IMR-90 (cell line): Measurements from ENCODE around the gene RIPOR3.

Source experiments
- BHLHE40 ChIP-seq: fragments of 150-350 bp; IDR thresholded peaks from 2 replicates; pipeline ENCODE4 v1.6.1; 2016; ENCODE audit warnings: mild to moderate bottlenecking, low read depth, low read length
- CHD1 ChIP-seq: IDR thresholded peaks from 2 replicates; pipeline ENCODE4 v1.6.1; 2012; ENCODE audit warnings: low read depth, low read length, improper control_type of control experiment
- FOS ChIP-seq: fragments of 150-350 bp; IDR thresholded peaks from 2 replicates; pipeline ENCODE4 v1.6.1; 2016; ENCODE audit warnings: low read depth, low read length
- MAFK ChIP-seq: IDR thresholded peaks from 2 replicates; pipeline ENCODE4 v1.6.1; 2012; ENCODE audit warnings: low read depth, low read length, improper control_type of control experiment
- MXI1 ChIP-seq: IDR thresholded peaks from 2 replicates; pipeline ENCODE4 v1.6.1; 2012; ENCODE audit warnings: low read depth, mild to moderate bottlenecking, low read length, moderate library complexity, borderline replicate concordance
- NFE2L2 ChIP-seq: fragments of 150-350 bp; IDR thresholded peaks from 2 replicates; pipeline ENCODE4 v1.6.1; 2016; ENCODE audit warnings: low read depth, mild to moderate bottlenecking, low read length
- POLR2A ChIP-seq: IDR thresholded peaks from 2 replicates; pipeline ENCODE4 v1.6.1; 2012; ENCODE audit warnings: mild to moderate bottlenecking, low read depth, low read length
- RAD21 ChIP-seq: IDR thresholded peaks from 2 replicates; pipeline ENCODE4 v1.6.1; 2012; ENCODE audit warnings: low read length, improper control_type of control experiment
- RCOR1 ChIP-seq: IDR thresholded peaks from 2 replicates; pipeline ENCODE4 v1.6.1; 2012; ENCODE audit warnings: mild to moderate bottlenecking, low read length, improper control_type of control experiment; ENCODE audit not compliant: insufficient replicate concordance
- RFX5 ChIP-seq: IDR thresholded peaks from 2 replicates; pipeline ENCODE4 v1.8.0; 2012; ENCODE audit warnings: low read depth, mild to moderate bottlenecking, low read length, moderate library complexity
- TF ChIP-seq, protein P1 (sequence below): conservative IDR thresholded peaks from 2 replicates; pipeline ENCODE4 v1.5.1; 2012; ENCODE audit warnings: mild to moderate bottlenecking, low read depth, low read length, improper control_type of control experiment

DNA sequence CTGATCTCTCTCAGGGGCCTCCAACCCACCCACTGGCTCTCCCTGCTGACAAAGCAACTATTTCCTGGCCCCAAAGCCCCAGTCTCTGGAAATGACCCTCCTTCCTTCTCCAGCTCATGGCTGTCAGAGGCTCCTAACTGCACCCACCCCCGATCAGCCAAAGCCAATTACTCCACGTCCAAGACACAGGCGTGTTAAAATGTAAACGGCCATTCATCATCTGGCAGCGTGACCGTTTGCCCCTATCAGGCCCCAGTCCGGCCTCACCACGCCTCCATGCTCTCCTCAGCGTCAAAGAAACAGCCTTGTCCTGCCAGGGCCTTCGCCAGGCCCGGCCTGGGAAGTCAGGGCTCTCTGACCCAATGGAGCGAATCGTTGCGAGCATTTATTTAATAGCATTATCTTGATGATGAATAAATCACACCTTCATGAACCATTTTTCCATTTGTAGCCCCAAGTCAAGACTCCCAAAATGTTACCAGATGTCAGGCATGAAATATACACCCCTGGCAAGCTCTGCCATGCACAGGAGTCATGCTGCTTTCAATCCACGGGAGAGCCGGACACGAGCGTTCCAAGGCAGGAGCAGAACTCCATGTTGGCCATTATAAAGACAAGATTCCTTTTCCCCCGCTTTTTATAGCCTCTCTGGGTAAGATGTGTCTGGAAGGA is 17.7 kb downstream of the RIPOR3 start:
- TF ChIP-seq CHD1, result no peak
- TF ChIP-seq, protein P1, sequence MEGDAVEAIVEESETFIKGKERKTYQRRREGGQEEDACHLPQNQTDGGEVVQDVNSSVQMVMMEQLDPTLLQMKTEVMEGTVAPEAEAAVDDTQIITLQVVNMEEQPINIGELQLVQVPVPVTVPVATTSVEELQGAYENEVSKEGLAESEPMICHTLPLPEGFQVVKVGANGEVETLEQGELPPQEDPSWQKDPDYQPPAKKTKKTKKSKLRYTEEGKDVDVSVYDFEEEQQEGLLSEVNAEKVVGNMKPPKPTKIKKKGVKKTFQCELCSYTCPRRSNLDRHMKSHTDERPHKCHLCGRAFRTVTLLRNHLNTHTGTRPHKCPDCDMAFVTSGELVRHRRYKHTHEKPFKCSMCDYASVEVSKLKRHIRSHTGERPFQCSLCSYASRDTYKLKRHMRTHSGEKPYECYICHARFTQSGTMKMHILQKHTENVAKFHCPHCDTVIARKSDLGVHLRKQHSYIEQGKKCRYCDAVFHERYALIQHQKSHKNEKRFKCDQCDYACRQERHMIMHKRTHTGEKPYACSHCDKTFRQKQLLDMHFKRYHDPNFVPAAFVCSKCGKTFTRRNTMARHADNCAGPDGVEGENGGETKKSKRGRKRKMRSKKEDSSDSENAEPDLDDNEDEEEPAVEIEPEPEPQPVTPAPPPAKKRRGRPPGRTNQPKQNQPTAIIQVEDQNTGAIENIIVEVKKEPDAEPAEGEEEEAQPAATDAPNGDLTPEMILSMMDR, result no peak
- no peak for TF ChIP-seq FOS
- TF ChIP-seq POLR2A, result no peak
- no peak for TF ChIP-seq RFX5
- TF ChIP-seq BHLHE40, result no peak
- no peak for TF ChIP-seq RAD21
- TF ChIP-seq MAFK, result no peak
- TF ChIP-seq RCOR1, result no peak
- no peak for TF ChIP-seq MXI1
- no peak for TF ChIP-seq NFE2L2
